Measurements from ENCODE around the gene CHRNE.

CHRNE gene

DNA sequence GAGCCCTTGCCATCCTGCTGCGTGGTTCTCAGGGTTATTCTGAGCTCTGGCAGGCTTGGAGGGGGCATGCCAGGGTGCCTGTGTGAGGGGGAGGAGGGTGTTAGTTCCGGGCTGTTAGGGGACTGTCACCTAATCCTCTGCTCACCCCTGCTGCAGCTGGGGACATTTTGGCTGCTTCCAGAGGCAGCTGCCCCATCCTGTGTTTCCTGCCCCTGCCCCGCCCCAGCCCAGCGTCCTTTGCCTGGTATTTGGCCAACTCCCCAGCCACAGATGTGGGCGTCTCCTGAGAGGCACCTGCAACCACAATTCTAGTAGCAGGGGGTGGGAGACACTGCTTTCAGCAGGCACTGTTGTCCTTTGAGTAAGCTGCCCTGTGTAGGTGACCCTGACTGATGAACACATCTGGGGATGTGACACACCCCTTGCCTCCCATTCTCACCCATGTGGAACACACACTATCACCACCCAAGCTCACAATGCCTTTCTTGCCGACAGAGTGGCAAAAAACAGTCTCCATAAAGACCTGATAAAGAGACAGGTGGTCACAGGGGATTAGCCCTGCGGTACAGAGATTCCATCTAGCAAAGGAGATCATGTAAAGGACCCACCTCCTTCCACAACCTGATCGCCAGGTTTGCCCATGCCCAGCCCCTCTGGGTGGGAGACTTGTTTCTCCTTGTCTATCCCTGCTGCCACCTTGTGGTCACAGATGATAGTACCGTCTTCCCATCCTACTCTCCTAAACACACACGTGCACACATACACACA, at the start of gene CHRNE:
Gene CHRNE, minus strand, starts transcription at position 48 of the 768 bp plus-strand sequence. Its CDS starts 35 bp downstream, at position 13.
- peak; percentile 61 for DNase-seq (ENCODE audit: low read depth)

DNA sequence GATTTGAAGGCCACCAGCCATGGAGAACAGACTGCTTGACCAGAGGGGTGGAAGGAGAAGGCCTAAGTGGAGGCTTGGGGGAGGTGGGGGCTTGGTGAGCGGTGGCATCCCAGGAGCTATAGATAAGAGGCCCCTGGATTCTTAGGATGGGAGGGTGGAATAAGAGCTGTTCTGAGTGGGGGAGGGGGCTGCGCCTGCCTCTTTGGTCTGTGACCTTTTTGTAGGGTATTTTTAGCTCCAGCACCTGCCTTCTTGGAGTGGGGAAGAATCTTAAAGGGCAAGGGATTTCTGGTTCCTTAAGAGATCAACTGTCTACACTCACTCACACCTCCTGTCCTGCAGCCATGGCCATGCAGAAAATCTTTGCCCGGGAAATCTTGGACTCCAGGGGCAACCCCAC, 48.6 kb upstream of the CHRNE start:
- no peak for DNase-seq (ENCODE audit: low read depth)

DNA sequence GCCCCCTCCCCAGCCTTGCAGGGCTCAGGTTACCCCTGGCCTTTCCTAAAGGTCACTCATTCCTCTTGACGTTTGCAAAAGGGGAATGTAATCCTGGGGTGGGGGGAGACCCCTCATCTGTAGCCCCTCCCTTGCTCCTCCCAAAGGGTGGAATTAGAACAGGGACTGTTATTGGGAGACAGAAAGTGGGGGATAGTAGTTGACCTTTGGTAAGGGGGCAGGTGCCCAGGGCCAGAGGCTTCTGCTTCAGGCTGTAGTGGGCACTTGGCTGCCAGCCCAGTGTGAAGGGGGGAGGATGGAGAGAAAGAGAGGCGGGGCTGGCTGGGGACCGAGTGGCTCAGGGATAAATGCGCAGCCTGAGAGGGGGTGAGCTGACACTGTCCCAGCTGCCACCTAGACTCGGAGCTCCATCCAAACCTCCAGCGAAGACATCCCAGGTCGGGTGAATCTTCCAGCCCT, 47.9 kb upstream of the CHRNE start, which contains the start of gene ENO3:
Gene ENO3, plus strand, starts transcription at position 374 of the 459 bp plus-strand sequence. CDS start 711 bp downstream, outside the sequence.
- DNase-seq (ENCODE audit: low read depth): no peak

DNA sequence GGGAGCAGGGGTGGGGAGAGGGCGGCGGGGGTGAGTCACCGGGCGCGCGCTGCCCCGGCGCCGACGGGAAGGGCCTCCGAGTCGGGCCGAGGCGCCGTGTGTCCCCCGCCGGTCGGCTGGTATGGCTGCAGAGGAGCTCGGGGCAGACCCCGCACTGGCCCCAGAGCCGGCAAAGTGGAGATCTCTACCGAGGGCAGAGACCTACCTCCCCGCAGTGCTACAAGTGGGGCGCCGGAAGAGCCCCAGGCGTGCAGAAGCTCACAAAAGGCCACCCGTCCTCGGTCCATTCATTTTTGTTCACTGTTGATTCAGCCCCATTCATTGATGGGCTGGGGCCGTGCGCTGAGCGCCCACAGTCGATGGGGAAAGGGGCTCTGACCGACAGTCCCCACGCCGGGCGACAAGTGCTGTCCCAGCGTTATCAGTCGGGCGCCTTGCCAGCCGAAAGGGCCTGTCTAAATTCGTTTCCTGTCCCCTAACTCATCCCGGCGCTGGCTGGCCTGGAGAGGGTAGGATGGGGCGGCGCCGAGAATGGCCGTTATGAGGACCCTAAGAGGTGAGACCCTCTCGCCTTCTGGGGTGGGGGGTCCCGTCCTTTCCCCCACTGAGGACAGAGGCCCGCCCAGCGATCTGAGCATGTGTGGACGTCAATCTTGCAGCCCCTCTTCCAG, 47.3 kb upstream of the CHRNE start:
- DNase-seq (ENCODE audit: low read depth): no peak

DNA sequence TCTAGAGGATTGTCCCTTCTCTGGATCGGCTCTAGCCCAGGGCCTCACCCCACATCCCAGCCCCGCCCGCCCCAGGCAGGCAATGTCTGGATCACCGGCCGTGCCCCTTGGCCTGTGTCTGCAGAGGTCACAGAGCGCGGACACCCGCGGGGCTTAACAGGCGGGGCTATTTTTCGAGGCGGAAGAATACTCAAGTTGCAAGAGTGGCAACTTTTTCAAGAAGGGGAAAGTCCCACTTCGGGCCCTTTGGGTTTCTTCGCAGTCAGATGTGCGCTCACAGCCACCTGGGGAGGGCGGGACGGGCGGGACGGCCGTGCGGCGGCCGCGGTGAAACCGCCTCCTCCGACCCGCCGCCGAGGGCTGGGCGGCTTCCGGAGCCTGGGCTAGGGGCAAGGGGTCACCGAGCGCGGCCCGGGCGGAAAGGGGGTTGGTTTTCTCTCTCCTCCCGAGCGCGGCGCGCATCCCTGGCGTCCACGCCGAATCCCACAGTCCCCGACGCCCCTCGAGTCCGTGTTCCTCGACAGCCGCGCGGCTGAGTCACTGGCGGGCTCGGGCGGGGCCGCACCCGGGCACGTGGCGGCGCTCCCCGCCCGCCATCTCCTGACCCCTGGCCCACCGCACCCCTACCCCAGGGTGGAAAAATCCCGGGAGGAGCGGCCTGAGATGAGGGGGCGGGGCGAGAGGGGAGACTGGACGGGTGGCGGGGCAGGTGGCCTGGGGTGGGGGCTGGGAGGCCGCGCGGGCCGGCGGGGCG, 46.6 kb upstream of the CHRNE start:
- DNase-seq (ENCODE audit: low read depth): no peak

DNA sequence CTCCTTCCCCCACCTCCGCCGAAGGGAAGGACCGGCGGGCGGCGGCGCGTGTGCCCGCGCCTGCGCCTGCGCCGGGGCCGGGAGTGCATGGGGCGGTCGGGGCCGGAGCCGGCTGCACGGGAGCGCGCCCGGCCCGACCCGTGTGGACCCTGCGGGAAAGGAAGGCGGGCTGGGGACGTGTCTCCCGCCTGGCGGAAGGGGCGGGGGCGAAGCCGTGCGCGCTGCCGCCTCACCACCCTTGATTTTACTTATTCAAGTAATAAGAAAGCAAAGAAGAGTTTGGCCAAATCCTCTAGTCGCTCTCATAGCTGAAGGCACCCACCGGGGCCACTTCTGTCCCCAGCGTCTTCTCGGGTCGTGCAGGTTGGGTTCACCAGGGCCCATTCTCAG, 46.0 kb upstream of the CHRNE start:
- no peak for DNase-seq (ENCODE audit: low read depth)

DNA sequence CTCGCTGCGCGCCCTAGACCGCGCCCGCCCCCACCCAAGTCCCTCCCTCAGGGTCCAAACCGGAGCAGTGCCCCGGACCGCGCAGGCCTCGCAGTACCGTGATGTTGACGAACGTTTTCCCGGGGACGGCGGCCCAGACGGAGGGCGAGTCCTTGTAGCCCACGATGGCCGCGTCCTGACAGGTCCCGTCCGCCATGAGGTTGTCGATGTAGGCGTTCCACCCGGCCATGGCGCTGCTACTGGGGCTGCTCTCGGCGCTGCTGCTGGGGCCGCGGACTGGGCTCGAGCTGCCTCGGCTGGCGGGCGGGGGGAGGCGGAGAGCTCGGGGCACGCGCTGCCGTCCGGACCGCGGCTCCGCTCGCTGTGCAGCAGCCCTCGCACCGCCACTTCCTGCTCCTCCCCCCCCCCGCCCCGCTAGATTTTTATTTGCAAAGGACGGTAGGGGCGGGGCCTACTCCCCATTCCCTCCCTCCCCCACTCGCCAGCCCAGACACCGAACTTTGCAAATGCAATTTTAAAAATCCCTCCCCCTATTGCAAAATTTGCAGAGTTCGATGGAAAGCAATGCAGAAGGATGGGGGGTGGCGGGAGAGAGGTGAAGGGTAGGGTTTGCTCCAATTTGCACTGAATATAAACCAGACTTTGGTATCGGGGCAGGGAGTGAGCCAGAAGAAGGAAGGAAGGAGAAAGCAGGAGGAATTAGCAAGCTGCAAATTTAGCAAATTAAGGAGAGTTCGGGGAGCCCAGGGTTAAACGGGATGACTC, 45.5 kb upstream of the CHRNE start, which contains the start of gene PFN1:
Gene PFN1, minus strand, starts transcription at position 365 of the 765 bp plus-strand sequence. Its CDS starts 136 bp downstream, at position 229.
- DNase-seq (ENCODE audit: low read depth): no peak

DNA sequence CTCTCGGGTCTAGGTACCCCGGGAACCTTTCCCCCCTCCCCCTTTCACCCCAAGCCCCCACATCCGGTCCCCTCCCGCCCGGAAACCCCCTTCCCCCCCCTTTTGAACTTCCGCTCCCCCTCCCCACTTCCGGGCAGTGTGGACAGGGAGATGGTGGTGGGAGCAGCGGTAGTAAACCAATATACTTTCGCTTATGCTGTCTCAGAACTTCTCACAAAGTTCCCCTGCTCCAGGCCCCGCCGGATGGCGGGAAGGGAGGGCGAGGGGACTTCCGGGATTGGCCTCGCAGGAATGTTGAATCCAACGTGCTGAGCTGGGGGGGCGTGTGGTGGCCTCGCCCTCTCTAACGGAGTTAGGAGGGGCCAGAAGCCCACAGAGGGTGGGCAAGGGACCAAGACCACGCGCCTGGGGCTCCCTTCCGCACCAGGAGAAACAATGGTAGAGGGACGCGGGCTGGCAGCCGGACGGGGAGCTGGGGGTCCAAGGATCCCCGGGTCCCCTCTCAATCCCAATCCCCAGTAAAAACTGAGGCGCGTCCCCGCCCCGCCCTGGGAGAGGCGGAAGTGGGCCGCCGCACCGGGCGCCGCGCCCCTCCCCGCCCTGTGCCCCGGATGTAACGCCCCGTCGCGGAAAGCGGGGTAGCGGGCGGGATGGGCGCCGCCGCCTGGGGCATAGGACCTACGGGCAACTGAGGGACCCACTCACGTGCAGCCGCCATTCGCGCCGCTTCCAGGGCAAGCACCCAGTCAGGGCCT, 44.7 kb upstream of the CHRNE start:
- no peak for DNase-seq (ENCODE audit: low read depth)

DNA sequence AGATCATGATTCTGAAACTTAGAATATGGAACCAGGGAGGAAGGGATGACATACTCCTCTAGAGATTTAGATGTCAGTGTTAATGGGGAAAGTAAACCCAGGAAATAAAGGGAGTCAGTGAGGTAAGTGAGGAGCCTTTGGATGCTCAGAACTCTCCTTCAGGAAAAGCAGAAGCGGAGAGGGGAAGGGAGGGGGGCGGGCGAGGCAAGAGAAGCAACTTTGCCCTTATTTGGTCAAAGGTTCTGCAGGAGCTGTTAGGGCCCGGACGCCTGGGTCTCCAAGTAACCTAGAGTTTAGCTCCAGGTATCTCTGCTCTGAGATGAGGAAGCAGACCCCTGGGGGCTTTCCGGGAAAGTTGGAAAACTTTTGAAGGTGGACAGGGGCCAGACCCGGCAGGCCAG, 44.1 kb upstream of the CHRNE start:
- DNase-seq (ENCODE audit: low read depth): no peak

DNA sequence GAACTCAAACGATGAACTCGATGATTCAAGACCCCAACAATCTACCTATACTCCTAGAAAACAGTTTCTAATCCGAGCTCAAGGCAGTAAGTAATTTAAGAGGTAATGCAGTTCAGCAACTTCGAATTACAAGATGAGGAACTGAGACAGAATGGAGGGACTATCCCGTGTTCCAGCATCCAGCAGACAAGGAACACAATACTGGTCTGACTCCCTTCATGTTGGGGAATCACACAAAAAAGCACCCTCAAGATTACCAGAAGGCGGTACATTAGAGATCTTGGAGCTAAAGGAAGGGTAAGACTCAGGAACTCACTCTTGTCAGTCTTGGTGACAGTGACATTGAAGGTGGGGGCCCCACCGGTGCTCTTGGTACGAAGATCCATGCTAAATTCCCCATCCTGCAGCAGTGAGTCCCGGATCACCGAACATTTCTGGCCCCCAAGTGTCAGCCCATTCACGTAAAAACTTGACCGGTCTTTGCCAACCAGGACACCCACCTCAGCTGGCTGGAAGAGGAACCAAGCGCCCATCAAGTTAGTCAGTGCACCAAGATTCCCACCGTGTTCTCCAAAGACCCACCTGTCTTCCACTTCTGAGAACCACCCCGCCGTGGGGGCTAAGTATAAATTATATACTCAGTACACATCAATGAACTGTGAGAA, 43.5 kb upstream of the CHRNE start:
- DNase-seq (ENCODE audit: low read depth): no peak

DNA sequence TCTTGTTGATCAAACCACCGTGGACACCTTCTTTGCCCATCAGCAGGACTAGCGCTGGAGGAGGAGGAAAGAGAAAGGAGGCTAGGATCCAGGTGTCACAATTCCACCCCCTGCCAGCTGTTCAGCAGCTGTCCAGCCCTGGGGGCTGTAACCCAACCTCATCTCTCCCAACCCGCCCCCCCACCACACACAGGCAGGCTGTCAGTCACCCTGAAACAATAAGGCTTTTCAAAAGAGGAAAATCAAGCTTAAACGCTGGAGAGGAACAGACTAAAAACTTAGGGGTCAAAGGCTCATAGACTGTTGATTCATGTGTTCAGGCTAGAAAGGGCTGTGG, 43.0 kb upstream of the CHRNE start:
- DNase-seq (ENCODE audit: low read depth): no peak

DNA sequence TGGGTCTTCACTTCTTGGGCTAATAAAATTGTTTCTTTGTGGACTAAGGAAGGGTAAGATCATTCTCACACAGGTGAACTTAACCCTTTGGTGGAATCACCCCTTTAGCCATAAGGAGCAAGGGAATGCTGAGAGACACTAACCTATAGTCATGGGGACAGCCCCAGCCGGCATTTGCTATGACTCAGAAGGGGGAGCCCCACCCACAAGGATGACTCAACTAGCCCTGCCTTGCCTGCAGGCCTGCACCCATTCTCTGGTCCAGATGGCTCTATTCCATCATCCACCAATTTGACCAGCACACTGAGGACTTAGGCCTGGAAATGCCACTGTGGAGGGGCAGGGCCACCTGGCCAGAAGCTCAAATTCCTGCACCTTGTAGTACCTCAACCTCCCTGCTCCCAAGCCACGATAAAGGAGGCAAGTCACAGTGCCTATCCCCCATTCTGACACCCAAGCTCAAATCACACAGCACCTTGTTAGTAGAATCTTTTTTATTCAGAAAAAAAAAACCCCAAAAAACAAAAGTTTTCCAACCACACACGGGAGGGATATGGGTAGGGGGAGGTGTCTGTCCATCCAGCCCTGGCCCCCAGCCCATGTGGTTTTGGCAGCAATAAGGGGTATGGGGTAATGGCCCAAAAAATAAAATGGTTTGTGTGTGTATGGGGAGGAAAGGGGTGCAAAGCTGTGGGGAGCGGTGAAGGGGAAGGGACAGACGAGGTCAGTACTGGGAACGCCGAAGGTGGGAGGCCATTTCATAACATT, 42.5 kb upstream of the CHRNE start:
- DNase-seq (ENCODE audit: low read depth): no peak

DNA sequence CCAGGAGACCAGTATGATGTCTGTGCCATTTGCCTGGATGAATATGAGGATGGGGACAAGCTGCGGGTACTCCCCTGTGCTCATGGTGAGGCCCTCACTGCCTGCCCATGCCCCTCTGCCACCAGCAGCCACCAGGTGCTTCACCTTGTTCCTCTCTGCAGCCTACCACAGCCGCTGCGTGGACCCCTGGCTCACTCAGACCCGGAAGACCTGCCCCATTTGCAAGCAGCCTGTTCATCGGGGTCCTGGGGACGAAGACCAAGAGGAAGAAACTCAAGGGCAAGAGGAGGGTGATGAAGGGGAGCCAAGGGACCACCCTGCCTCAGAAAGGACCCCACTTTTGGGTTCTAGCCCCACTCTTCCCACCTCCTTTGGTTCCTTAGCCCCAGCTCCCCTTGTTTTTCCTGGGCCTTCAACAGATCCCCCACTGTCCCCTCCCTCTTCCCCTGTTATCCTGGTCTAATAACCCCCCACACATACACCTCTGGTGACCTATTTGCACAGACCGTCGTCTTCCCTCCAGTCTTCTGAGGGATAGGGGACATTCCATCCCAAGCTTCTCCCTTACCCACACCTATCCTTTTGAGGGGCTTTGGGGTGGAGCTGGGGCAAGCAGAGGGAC, 41.8 kb upstream of the CHRNE start:
- DNase-seq (ENCODE audit: low read depth): no peak

DNA sequence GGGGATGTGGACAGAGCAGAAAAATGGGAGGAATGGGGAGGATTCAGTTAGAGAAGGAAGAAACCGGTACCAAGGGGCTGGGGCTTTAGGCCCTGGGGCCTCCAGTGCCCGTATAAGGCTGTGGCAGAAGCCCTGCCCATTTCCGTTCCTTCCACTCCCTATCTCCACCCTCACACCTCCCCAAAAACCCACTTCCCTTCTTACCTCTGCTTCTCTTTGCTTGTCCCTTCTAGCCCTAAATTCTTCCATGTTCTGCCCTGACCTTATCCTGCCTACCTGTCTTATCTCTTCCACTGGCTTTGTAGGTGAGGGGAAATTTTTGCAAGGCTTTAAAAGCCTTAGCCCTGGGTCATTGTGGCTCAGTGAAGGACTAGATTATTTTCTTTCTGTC, 41.3 kb upstream of the CHRNE start:
- no peak for DNase-seq (ENCODE audit: low read depth)

DNA sequence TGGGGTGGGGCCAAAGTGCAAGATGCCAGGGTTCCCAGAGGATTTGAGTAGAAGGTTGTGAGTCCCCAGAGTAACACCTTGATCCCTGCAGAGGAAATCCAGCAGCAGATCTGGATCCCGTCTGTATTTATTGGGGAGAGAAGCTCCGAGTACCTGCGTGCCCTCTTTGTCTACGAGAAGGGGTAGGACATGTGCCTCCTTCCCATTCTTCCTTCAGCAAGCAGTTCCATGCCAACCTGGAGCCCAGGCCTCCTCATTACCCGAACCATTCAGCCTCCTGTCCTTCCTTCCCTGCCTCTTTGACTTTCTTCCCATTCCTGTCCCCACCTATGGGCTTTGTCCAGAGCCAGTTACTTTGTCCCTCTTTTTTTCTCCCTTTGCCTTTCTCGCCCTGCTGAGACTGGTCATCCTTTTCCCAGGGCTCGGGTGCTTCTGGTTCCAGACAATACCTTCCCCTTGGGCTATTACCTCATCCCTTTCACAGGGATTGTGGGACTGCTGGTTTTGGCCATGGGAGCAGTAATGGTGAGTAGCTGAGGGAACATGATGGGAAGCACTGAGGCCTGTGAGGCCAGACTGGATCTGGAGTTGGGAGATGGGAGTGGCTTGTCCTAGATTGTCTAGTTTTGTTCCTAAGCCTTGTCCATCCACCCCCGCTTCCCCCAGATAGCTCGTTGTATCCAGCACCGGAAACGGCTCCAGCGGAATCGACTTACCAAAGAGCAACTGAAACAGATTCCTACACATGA, 40.0 kb upstream of the CHRNE start:
- DNase-seq (ENCODE audit: low read depth): no peak

DNA sequence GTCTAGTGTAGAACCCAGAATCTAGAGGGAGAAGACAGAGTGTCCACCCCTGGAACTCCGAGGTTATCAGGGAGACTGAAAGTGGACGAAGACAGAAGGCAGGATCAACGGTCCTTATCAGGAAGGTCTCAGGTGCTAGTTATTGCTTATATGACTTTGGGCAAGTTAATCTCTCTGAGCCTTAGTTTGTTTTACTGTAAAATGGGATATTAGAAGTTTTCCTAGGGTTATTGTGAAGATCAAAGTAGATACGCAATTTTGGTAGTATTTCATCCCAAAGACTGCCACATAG, 38.4 kb upstream of the CHRNE start:
- no peak for DNase-seq (ENCODE audit: low read depth)

DNA sequence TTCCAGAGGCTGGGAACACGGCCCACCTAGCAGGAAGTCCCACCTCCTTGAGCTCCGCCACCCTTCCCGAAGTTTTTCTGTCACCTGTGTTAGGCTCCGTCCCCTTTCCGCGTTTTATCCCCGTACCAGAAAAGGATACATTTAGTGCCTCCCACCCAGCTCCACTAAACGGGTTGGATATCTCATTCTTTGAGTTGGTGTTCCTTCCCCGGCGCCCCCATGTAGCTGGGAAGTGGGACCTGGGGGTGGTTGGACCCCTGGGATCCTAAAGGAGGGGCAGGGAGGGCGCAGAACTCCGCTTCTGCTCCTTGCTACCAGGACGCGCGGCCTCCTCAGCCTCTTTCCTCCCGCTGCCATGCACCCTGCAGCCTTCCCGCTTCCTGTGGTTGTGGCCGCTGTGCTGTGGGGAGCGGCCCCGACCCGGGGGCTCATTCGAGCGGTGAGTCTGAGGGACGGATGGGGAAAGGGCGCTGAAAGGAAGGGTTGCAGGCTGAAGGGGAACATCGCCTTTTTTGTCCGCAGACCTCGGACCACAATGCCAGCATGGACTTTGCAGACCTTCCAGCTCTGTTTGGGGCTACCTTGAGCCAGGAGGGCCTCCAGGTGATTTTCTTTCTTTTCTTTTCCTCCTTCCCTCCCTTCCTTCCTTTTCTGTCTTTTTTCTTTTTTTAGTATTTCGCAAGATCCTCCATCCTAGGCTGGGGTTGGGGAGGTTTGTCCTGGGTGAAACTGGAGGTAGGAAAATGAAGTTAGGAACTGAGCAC, 37.8 kb upstream of the CHRNE start:
- DNase-seq (ENCODE audit: low read depth): no peak

Measured in CMK (cell line).